NCI-H1105 treated with DMSO at 0.1 percent for 48 hours (cell line): ENCODE data around the gene ANKHD1.
"Not testable (repeated sequence)": the region's sequence is repeated elsewhere in the genome, so short reads cannot be mapped to it uniquely, and the experiment has no call there.

ENCODE experiments used
- DNase-seq: peaks from one replicate; lab custom pipeline; 2025; lab: John Stamatoyannopoulos, UW

ANKHD1 gene

GRCh38 chr5:140565024-140565779 is 163.6 kb downstream of the ANKHD1 start:
- no peak for DNase-seq

- DNase-seq, result no peak
These were observed 164.1 kb downstream of the ANKHD1 start for GRCh38 chr5:140565780-140566095.

- no peak for DNase-seq
These were observed 165.0 kb downstream of the ANKHD1 start for GRCh38 chr5:140566665-140567064.

DNA sequence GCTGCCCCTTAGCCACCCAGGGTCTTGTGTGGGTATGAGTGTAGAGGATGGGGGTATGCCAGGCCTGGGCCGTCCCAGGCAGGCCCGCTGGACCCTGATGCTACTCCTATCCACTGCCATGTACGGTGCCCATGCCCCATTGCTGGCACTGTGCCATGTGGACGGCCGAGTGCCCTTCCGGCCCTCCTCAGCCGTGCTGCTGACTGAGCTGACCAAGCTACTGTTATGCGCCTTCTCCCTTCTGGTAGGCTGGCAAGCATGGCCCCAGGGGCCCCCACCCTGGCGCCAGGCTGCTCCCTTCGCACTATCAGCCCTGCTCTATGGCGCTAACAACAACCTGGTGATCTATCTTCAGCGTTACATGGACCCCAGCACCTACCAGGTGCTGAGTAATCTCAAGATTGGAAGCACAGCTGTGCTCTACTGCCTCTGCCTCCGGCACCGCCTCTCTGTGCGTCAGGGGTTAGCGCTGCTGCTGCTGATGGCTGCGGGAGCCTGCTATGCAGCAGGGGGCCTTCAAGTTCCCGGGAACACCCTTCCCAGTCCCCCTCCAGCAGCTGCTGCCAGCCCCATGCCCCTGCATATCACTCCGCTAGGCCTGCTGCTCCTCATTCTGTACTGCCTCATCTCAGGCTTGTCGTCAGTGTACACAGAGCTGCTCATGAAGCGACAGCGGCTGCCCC is 165.6 kb downstream of the ANKHD1 start:
- no peak for DNase-seq

- DNase-seq, result no peak
These were observed 166.2 kb downstream of the ANKHD1 start for GRCh38 chr5:140567871-140568270.

DNA sequence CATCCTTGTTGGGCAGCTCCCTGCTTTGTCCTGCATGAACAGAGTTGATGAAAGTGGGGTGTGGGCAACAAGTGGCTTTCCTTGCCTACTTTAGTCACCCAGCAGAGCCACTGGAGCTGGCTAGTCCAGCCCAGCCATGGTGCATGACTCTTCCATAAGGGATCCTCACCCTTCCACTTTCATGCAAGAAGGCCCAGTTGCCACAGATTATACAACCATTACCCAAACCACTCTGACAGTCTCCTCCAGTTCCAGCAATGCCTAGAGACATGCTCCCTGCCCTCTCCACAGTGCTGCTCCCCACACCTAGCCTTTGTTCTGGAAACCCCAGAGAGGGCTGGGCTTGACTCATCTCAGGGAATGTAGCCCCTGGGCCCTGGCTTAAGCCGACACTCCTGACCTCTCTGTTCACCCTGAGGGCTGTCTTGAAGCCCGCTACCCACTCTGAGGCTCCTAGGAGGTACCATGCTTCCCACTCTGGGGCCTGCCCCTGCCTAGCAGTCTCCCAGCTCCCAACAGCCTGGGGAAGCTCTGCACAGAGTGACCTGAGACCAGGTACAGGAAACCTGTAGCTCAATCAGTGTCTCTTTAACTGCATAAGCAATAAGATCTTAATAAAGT is 166.9 kb downstream of the ANKHD1 start:
- no peak for DNase-seq

DNA sequence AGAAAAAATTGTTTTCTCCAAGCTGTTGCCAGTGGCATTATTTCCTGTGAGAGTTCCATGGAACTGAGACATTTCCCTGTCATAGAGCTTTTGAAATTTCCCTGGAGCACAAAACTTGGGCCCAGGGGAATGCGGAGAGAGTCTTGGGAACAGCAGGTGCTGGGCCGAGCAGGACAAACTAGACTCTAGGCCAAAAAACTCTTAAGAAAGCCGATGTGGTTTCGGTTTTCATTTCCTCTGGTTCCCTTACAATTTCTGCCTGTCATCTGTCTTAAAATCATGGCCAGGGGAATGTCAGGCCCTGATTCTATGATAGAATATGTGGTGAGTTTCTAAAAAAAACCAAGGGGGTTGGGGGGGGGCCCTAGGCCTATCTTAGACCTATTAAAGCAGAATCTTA is 167.6 kb downstream of the ANKHD1 start:
- DNase-seq, result no peak

DNA sequence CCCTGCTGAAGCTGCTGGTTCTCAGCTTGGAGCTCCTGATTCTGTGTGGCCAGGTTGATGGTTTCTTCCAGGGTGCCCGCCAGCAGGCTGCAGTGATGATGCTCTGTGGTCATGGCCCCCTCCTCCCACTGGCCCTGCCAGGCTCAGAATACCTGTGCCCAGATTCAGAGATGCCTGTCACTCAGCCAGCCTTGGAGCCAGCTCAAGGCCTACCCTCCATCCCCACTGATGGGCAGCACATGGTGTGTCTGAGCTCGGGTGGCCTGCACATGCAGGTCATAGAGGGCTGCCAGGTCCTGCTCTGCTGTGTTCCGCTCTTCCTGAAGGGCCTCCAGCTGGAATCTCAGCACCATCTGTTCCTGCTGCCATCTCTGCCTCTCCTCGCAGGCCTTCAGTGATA is 168.4 kb downstream of the ANKHD1 start:
- no peak for DNase-seq

DNA sequence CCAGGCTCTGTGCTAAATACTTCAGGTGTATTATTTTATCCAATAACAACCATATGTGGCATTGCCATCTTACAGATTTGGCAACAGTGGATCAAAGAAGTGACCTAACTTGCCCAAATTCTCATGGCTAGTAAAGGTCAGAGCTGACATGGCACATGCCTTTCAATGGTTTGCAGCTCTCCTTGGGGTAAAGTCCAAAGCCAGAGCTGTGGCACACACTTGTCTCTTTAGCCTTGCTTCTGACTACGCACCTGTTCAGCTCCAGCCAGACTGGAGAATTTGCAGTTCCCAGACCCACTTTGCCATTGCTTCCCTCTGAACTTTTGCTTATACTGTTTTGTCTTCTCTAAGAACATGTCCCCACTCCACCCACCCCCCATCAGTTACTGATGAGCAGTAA is 168.9 kb downstream of the ANKHD1 start:
- no peak for DNase-seq

GRCh38 chr5:140571105-140571504 is 169.5 kb downstream of the ANKHD1 start:
- DNase-seq, result no peak

GRCh38 chr5:140573683-140574082 is 172.1 kb downstream of the ANKHD1 start:
- DNase-seq, result no peak

GRCh38 chr5:140574165-140574564 is 172.5 kb downstream of the ANKHD1 start:
- no peak for DNase-seq

- DNase-seq, result no peak
These were observed 173.7 kb downstream of the ANKHD1 start for GRCh38 chr5:140575309-140575708.

GRCh38 chr5:140576776-140577201 is 175.2 kb downstream of the ANKHD1 start:
- DNase-seq, result no peak

DNA sequence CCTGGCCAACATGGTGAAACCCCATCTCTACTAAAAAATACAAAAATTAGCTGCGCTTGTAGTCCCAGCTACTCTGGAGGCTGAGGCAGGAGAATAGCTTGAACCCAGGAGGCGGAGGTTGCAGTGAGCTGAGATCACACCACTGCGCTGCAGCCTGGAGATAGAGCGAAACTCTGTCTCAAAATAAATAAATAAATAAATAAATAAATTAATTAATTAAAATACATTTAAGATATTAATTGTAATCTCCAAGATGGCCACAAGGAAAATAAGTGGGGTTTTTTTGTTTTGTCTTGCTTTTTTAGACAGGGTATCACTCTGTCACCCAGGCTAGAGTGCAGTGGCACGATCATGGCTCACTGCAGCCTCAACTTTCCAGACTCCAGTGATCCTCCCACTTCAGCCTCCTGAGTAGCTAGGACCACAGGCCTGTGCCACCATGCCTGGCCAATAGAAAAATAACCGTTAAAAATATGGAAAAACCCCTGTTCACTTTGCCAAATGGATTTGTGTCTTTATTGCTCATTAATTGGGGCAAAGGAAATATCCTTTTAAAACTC is 177.6 kb downstream of the ANKHD1 start:
- not testable (repeated sequence) for DNase-seq

GRCh38 chr5:140587495-140587894 is 185.9 kb downstream of the ANKHD1 start:
- DNase-seq, result no peak

GRCh38 chr5:140588311-140589070 is 186.9 kb downstream of the ANKHD1 start:
- no peak for DNase-seq
